ENCODE data around the gene SERPINA4.

SERPINA4 gene

DNA sequence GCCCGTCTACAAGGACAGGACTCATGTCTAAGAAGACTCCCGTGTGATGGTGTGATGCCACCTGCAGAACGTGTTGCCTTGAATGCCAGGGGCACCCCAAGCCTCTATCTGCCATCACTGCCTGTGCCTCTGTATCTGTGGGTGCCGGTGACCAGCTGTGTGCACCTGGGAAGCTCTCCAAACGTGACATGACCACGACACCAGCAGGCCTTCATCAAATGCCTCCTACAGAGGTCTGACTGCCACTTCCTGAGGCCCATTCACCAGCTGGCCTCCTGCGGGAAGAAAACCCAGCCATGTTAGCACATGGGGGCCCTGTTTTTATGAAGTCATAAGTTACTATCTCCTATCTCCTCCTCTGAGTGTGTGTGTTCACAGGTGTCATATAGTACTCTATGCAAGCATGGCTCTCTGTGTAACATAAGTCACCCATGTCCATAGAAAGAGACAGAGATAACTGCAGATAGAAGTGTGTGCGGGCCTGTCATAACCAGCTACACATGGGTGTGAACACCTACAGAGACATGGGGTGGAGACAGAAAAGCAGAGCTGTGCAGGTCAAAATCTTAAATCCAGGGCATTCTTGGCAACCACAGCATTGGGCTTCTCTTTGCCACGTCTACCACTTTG, 18.3 kb upstream of the SERPINA4 start:
- DNase-seq (ENCODE audit: low read depth, low spot score): no peak

DNA sequence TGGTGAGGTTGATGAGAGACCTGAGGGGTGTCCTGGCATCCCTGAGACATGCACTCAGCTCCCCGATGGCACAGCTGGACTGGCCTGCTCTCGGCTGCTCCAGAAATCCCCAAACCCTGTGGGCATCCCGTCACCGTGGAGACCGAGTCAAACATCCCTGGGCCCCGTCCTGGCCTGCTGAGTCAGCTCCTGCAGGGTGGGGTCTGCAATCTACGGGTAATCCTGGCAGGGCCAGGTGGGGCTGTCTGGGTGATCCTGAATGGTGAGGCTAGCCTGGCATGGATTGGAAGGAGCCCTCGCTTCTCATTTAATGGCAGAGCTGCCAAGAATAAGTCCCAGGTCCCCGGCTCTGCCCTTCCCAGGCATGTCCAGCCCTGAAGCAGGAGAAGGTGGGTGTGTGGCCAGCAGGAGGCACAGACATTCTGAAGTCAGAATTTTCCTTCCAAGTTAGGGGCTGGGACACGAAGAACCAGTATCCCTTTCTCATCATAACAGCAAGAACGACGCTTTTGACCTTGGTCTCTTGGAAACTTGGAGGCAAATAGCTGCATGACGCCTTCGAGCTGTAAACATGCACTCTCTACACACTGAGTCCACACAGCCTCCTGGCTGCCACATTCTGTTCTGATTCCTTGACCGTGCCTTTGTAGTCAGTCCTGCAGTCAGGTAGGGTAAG, 17.7 kb upstream of the SERPINA4 start:
- no peak for DNase-seq (ENCODE audit: low read depth, low spot score)

DNA sequence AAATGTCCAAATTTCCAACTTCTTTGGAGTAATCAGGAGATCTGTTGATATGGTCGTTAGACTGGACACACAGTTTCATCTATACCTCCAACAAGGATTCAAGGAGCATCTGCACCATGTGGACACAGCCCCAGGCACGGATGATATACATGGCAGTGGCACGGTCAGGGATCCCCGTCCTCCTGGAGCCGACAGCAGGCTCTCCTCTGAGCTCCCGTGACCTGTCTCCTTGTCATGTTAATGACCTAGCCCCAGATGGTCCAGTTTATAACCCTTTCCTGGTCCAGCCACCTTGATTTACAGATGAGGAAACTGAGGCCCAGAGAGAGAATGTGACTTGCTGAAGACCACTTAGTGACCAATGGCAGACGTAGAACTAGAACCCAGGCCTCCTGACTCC, 16.5 kb upstream of the SERPINA4 start:
- DNase-seq (ENCODE audit: low read depth, low spot score): no peak

DNA sequence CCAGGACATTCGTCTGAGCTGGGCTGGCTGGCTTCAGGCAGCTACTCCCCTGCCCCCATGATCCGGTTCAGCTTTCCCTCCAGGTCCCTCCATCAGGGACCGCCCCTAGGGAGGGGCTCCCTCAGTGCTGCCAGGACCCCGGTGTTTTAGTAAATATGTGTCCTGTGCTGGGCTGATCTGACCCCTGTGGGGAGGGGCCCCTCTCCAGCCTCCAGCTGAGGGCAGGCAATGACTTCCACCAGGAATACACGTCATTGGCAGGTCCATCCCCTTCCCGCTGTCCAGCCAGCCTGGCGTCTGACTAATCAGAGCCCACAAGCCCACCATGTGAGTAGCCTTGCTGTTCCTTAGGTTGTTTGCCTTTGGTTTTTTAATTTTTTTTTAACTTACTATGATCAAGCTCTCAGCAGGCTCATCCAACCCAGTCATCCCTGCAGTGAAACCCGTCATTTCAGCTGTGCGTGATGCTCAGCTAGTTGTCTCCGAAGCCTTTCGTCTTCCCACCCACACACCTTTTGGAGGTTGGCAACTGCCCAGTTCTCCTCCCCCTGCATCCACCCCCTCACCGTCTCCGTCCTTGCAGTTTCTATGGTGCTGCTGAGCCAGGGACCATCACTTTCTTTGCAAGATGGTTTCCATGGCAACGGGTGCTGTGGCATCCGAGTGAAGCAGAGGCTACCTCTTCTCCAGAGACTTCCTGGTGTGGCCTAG, 16.0 kb upstream of the SERPINA4 start:
- DNase-seq (ENCODE audit: low read depth, low spot score): no peak

DNA sequence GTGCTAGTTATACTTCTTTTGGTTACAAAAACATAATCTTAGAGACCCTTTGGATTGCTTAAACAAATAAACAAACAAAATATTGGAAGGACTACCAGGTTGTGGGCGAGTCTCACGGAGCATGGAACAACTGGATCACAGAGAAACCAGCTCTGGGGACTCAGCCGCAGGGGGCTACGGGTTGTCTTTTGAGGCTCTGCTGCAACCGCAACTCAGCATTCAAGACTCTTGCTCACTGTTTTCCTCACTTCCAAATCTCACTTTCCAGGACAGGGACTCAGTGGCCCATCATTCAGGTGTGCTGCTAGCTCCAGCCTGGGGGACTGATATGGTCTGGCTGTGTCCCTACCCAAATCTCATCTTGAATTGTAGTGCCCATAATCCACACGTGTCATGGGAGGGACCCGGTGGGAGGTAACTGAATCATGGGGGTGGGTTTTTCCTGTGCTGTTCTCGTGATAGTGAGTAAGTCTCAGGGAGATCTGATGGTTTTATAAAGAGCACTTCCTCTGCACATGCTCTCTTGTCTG, 14.0 kb upstream of the SERPINA4 start:
- DNase-seq (ENCODE audit: low read depth, low spot score): no peak

DNA sequence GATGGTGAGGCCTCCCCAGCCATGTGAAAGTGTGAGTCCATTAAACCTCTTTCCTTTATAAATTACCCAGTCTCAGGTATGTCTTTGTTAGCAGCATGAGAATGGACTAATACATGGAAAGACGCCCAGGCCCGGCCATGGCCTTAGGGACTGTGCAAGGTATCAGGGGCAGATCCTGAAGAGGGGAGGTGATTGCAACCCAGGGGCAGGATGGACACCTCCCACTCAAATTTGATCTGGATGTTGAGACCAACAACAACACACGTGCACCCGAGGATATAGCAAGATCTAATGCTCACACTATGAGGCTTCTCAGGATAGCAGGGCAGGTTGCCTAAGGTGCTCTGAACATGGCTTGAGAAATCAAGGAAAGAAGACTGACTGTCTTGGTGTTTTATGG, 13.5 kb upstream of the SERPINA4 start:
- DNase-seq (ENCODE audit: low read depth, low spot score): no peak

DNA sequence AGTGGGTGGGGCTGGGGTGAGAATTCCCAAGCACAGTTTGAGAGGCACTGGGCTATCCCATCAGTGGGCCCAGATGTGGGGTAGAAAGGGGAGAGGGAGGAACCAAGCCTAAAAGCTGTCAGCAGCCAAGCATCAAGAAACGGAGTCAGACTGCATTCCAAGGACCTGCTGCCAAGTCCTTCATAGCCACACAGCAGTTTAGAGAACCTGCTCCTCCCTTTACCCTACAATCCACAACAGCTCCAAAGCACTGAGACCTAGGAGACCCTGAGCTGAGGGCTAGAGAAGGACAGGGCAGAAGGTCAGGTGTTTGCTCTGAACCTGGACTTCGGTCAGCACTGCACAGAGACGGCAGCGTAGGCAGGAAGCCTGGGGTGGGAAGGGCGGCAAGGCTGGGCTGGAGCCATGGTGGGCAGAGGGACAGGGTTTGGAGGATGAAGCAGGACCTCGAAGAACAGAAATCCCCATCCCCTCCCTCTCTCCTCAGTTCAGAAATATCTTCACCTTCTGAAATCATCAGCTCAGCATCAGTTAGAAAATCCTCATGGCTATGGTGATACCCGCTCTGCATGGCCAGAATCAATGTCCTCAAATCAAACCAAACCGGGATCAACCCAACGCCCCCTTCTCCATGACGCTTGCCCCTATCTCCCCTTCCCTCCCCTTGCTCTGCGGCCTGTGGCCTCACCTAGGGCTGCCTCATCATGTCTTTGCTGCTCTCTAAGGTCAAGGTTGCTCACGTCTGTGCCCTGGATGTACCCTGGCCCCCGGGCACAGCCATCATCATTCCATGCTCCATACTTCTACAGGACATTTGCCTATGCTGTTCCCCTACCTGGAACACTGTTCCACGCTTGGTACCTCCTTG, 12.9 kb upstream of the SERPINA4 start:
- DNase-seq (ENCODE audit: low read depth, low spot score): no peak

DNA sequence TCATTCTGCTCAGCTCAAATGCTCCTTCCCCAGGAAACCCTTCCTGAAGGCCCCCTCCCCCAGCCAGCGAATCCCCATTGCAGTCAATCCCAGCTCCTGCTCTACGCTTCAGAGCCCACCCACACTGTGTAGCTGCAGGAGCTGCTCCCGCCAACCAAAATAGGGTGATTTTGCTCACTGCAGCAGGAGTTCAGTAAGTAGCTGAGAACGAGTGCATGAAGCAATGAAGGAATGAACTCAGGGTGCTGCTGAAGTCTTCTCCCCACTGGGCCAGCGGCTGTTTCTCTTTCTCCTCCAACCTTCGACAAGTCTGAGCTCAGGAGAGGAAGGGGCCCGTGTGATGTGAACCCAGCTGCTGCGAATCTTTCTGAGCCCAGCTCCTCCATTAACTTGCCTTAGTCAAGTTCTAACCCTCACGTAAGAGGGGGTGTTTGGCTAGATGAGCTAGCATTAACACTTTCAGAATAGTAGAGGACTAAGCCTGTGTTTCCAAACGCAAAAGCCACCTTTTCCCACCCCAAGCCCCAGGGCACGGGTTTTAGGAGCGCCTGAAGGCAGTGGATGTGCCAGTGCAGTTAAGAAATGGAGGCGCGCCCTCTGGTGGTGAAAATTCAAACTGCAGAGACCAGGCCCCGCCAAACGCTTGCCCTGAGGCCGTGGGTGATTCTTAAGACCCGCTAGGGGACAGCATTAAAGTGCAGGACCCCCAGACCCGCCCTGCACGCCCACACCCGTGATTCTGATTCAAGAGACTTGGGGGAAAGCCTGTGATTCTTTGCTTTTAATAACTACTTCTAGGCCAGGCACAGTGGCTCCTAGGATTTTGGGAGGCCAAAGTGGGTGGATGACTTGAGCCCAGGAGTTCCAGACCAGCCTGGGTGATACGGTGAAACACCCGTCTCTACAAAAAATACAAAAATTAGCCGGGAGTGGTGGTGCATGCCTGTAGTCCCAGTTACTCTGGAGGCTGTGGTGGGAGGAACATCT, 11.9 kb upstream of the SERPINA4 start:
- DNase-seq (ENCODE audit: low read depth, low spot score): peak; percentile 75

DNA sequence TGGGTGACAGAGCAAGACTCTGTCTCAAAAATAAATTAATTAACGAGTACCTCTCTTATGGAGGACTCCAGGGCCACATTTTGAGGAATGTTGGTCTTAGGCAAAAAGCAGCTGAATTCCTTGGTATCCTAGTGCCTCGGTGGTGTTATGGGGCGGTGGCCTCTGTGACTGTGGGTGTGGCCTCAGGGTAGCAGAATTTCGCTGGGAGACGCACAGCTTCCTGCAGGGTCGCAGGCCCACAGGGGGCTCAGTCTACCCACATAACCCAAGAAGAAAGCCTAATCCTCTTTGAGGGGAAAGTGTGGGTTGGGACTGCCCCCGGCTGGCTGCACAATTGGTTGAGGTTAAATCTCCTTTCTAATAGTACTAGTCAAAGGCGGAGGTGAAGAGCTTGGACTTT, 11.2 kb upstream of the SERPINA4 start:
- DNase-seq (ENCODE audit: low read depth, low spot score): no peak

DNA sequence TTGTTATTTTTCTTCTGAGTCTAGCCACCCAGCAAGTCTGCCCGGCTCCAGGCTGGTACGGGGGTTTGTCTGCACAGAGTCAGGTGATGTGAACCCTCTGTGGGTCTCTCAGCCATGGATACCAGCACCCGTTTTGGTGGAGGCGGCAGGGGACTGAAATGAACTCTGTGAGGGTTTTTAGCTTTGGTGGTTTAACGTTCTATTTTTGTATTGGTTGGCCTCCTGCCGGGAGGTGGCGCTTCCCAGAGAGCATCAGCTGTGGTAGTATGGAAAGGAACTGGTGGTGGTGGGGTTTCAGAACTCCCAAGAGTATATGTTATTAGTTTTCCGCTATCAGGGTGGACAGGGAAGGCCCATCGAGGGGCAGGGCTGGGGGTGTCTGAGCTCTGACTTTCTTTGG, 5.3 kb upstream of the SERPINA4 start:
- DNase-seq (ENCODE audit: low read depth, low spot score): no peak

DNA sequence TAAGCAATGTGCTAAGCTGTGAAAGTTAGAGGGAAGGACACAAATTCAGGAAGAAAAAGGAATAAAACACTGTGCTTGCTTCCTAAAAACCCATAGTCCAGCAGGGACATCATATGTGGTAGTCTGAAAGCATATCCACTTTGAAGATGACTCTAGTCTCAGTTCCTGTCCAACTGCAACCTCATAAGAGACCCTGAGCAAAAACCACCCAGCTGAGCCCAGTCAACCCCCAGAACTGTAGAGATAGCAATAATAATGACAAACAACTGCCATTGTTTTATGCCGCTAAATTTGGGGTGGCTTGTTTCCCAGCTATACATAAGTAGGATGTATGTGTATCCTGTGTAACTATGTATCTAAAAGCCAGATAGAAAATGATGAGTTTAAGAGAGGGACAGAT, 3.9 kb upstream of the SERPINA4 start:
- no peak for DNase-seq (ENCODE audit: low read depth, low spot score)

DNA sequence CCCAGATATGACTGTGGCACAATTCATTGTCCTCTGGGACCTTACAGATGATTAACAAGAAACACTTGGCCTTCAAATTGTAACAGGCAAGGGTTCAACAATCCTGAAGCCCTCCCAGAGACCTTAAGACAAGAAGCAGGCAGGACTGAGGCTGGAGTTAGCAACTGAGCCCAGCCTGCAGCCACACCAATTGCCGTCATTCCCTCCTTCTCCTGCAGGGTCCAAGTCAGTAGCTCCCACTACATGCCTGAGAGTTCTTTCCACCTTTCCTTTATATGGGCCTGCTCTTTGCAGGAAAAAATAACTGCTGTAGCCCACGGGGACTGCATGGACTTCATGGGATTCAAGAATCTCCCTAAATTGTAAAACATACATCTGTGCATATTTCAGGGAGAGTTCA, 2.4 kb upstream of the SERPINA4 start:
- DNase-seq (ENCODE audit: low read depth, low spot score): no peak

DNA sequence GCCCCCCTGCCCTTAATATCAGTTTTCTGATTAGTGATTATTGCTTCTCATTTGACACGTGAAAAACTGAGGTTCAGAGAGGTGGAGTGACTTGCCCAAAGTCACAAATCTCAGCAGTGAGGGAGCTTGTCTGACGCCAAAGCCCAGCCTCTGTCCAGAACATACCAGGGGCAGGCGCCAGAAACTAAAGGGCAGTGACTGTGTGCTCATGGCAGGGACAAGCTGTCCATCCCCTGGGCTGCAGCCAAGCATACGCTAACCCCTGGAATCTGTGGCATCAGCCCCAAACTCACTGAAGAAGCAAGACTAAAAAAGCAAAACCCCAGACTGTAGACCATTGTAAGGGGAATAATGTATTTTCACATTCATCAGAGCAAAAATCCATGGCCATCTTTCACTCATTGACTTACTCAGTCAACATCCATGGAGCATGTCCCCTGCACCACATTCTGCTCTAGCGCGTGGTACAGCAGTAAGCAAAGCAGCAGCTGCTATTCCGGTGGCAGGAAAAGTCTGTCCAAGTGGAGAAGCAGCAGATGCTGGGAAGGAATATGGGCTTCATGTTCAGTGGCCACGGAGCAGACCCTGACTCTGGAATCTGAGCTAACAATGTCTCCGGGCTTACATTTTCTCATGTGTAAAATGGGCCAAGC, 1.5 kb upstream of the SERPINA4 start:
- no peak for DNase-seq (ENCODE audit: low read depth, low spot score)

DNA sequence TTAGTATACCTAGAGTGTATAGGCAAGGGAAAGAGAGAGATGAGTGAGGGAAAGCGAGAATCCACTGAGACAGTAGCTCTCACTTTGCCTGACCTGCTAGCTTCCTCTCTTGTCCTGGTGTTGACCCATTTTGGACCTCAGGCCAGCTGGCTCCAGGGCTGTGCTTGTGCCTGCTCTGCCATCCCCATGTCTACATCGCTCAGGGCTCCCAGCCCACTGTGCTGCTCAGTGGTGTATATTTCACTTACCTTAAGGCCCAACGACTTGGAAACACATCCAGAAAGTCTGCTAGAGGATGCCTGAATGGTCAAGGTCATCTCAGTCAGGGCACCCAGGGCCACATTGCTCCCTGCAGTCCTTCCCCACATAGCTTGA, 964 bp upstream of the SERPINA4 start:
- no peak for DNase-seq (ENCODE audit: low read depth, low spot score)

DNA sequence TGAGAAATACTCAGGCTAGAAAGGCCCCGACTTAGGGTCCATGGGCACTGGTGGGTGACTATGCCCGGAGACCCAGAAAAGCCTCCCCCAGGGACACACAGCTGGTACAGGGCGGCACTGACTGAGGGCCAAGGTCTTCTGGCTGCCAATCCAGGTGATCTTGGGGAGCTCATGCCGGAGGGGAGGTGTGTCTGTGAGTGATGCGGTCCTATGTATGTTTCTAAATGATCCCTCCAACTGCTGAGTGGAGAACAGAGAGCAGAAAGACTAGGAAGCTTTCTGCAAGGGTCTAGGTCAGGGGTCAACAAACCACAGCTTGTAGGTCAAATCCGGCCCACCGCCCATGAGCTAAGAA, 391 bp downstream of the SERPINA4 start:
- no peak for DNase-seq (ENCODE audit: low read depth, low spot score)

DNA sequence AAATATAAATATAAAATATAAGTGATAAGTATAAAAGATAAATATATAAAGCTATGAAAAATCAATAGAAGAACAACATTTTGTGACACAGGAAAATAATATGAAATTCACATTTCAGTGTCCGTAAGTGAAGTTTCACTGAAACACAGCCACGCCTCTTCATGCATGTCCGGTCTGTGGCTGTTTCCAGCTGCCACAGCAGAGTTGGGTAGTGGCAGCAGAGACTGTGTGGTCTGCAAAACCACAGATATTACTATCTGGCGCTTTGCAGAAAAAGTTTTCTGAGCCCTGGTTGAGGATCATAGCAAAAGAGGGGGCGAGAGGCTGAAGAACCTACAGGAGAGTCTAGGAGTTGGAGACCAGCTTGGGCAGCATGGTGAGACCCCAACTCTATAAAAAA, 780 bp downstream of the SERPINA4 start:
- DNase-seq (ENCODE audit: low read depth, low spot score): no peak

DNA sequence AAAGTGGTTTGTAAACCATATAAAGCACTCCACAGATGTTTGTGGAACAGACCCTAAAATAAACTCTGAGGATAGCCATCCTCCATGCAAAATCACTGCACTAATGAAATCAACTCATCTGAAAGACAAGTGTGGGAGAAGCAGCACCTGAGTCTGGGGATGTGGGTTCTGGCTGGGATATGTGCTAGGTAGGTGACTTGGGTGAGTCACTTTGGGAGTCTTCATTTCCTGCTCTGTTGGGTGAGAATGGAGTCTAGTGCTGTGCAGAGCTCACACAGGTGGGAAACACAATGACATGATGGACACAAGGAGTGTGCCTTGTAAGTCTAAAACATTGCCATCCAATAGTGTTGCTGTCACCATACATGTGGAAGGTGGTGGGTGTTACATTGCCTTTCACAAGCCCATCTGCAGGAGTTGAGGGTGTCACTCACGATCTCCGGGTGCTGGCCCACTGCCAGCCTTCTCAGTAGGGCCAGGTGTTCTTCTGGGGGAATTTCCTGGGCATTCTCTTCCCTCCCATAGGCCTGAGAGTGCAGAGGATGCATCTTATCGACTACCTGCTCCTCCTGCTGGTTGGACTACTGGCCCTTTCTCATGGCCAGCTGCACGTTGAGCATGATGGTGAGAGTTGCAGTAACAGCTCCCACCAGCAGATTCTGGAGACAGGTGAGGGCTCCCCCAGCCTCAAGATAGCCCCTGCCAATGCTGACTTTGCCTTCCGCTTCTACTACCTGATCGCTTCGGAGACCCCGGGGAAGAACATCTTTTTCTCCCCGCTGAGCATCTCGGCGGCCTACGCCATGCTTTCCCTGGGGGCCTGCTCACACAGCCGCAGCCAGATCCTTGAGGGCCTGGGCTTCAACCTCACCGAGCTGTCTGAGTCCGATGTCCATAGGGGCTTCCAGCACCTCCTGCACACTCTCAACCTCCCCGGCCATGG, 2.0 kb downstream of the SERPINA4 start:
- no peak for DNase-seq (ENCODE audit: low read depth, low spot score)

DNA sequence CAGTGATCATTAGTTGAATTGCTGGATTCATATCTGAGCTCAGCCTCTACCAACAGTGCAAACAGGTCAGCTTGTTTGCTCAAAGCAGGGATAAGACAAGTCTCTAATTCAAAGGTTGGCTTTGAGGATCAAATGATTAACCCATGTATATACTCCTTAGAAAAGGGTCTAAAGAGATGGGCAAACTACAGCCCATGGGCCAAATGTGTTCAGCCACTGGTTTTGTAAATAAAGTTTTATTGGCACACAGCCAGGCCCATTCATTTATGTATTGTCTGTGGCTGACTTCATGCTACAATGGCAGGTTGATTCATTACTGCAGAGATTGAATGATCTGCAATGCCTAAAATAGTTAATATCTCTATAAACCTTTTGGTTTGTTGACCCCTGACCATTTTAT, 3.1 kb downstream of the SERPINA4 start:
- DNase-seq (ENCODE audit: low read depth, low spot score): no peak

DNA sequence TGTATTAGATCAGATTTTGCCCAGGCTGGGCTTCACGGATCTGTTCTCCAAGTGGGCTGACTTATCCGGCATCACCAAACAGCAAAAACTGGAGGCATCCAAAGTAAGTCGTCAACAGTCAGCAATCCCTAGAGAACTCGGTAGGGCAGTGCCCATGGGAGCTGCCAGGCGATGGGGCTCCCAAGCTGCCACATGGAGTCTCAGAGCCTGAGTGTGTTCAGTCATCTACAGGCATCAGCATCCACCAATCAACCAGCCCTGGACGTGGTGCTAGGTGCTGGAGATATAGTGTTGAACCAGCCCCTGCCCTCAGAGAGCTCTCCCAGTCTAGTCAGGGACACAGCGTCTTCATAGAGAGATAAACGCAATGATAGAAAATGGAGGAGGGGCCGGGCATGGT, 6.9 kb downstream of the SERPINA4 start:
- no peak for DNase-seq (ENCODE audit: low read depth, low spot score)

All from astrocyte of the hippocampus (primary cell).